GM04503 (cell line): ENCODE results near the gene BTBD9.

Experiments used
- DNase-seq: peaks from one replicate; pipeline ENCODE4 v3.0.0-alpha.2; 2012; ENCODE audit warnings: low read depth

The BTBD9 gene

GRCh38 chr6:38554700-38555413 is 84.9 kb downstream of the BTBD9 start:
- peak; percentile 21 for DNase-seq

GRCh38 chr6:38554014-38554413 is 85.7 kb downstream of the BTBD9 start:
- no peak for DNase-seq

- no peak for DNase-seq
These were observed 87.6 kb downstream of the BTBD9 start for GRCh38 chr6:38552121-38552520.

- DNase-seq = no peak
These were observed 89.9 kb downstream of the BTBD9 start for GRCh38 chr6:38549795-38550194.

GRCh38 chr6:38549180-38549579 is 90.5 kb downstream of the BTBD9 start:
- DNase-seq = no peak

GRCh38 chr6:38543022-38543421 is 96.7 kb downstream of the BTBD9 start:
- DNase-seq = no peak

GRCh38 chr6:38542031-38542430 is 97.7 kb downstream of the BTBD9 start:
- no peak for DNase-seq

- DNase-seq = no peak
These were observed 106.7 kb downstream of the BTBD9 start for GRCh38 chr6:38533064-38533463.

- no peak for DNase-seq
These were observed 108.6 kb downstream of the BTBD9 start for GRCh38 chr6:38531134-38531533.

- DNase-seq = no peak
These were observed 111.3 kb downstream of the BTBD9 start for GRCh38 chr6:38528196-38528965.

GRCh38 chr6:38527371-38527770 is 112.4 kb downstream of the BTBD9 start:
- DNase-seq = no peak

GRCh38 chr6:38525888-38526287 is 113.8 kb downstream of the BTBD9 start:
- DNase-seq = no peak

- no peak for DNase-seq
These were observed 115.1 kb downstream of the BTBD9 start for GRCh38 chr6:38524436-38525145.

- no peak for DNase-seq
These were observed 117.4 kb downstream of the BTBD9 start for GRCh38 chr6:38522322-38522721.

GRCh38 chr6:38518511-38519304 is 121.0 kb downstream of the BTBD9 start:
- no peak for DNase-seq

- DNase-seq = peak; percentile 14
These were observed 122.7 kb downstream of the BTBD9 start for GRCh38 chr6:38517005-38517404.

- DNase-seq = no peak
These were observed 125.3 kb downstream of the BTBD9 start for GRCh38 chr6:38514399-38514798.

GRCh38 chr6:38512211-38512610 is 127.5 kb downstream of the BTBD9 start:
- DNase-seq = no peak

GRCh38 chr6:38510205-38510604 is 129.5 kb downstream of the BTBD9 start:
- no peak for DNase-seq

GRCh38 chr6:38509713-38510112 is 130.0 kb downstream of the BTBD9 start:
- DNase-seq = peak; percentile 31

- DNase-seq = no peak
These were observed 130.8 kb downstream of the BTBD9 start for GRCh38 chr6:38508894-38509293.

GRCh38 chr6:38508286-38508685 is 131.4 kb downstream of the BTBD9 start:
- no peak for DNase-seq
